Thymus (tissue), 11 donors: Measurements from ENCODE around the gene UQCRC2. TPM values are rescaled to one million over a fixed set of nuclear protein-coding genes. Genes with fewer than 3 reads are reported as not detected.

ENCODE experiments used
- DNase-seq, 9 donors: peaks; one replicate each; pipeline ENCODE4 v3.0.0-alpha.2; 2013; ENCODE audit warnings: low spot score in 9 of 9, low read depth in 6 of 9, missing footprints in 1 of 9
- H3K27ac ChIP-seq, 2 donors: one replicate each; pipeline ENCODE4 v1.5.1; 2013; ENCODE audit warnings: control low read depth in 1 of 2, low read depth in 1 of 2, low read length in 1 of 2, mild to moderate bottlenecking in 1 of 2, moderate library complexity in 1 of 2
- H3K27me3 ChIP-seq, 2 donors: one replicate each; pipeline ENCODE4 v1.5.1; 2013; ENCODE audit warnings: low read length in 1 of 2; ENCODE audit not compliant: control insufficient read depth in 2 of 2, insufficient read depth in 1 of 2
- H3K36me3 ChIP-seq, 2 donors: one replicate each; pipeline ENCODE4 v1.5.1; 2013; ENCODE audit warnings: low read length in 1 of 2, mild to moderate bottlenecking in 1 of 2, moderate library complexity in 1 of 2; ENCODE audit not compliant: control insufficient read depth in 2 of 2, insufficient read depth in 2 of 2
- H3K4me1 ChIP-seq, 2 donors: one replicate each; pipeline ENCODE4 v1.5.1; 2013; ENCODE audit warnings: low read length in 2 of 2; ENCODE audit not compliant: control insufficient read depth in 2 of 2, insufficient read depth in 2 of 2
- H3K4me3 ChIP-seq, 2 donors: one replicate each; pipeline ENCODE4 v1.5.1; 2013; ENCODE audit warnings: low read length in 2 of 2, control low read depth in 1 of 2, mild to moderate bottlenecking in 1 of 2
- H3K9me3 ChIP-seq, 2 donors: one replicate each; pipeline ENCODE4 v1.5.1; 2013; ENCODE audit warnings: low read length in 1 of 2, mild to moderate bottlenecking in 1 of 2; ENCODE audit not compliant: control insufficient read depth in 2 of 2, insufficient read depth in 1 of 2
- WGBS: extraction: QIAGEN DNeasy Blood & Tissue Kit; methylation state at CpG from one replicate; pipeline ENCODE4 v1.1.7; 2013; 5-methylcytosine and 5-hydroxymethylcytosine counted together
- polyA plus RNA-seq: library from polyadenylated mRNA; stranded (reverse); fragments of 200-250 nt; gene quantifications from one replicate; pipeline ENCODE4 v1.2.3, GENCODE V29; 2013
- total RNA-seq: library from RNA; stranded (reverse); fragments of 120-200 nt; gene quantifications from one replicate; pipeline ENCODE4 v1.2.4, GENCODE V29; 2013
- donor health status: healthy.

UQCRC2 gene
- total and polyA plus RNA-seq, 2 donors, result 146 to 227 TPM

- Histone ChIP-seq H3K9me3 (no peaks in the 10 kb centered on the region), H3K4me1 (peaks cover 0 to 3% of the 10 kb centered on the region in 2 donors), H3K36me3 (peaks cover 19 to 31% of the 10 kb centered on the region in 2 donors), H3K4me3 (no peak overlapping the region), H3K27ac (no peak overlapping the region), H3K27me3 (no peaks in the 10 kb centered on the region)
- DNase-seq, result no peak
- 98% methylated on average over 2 of the region's 2 CpGs for WGBS
Observed at GRCh38 chr16:21987498-21987897, 34.3 kb downstream of the UQCRC2 start.

GRCh38 chr16:21989133-21989532 lies 36.0 kb downstream of the UQCRC2 start:
- WGBS, result 94% methylated on average over 5 of the region's 5 CpGs
- peaks cover 15 to 19% of the 10 kb centered on the region in 2 donors for H3K36me3 ChIP-seq
- no peak for DNase-seq

GRCh38 chr16:21989751-21990150 lies 36.6 kb downstream of the UQCRC2 start:
- Histone ChIP-seq H3K36me3 (peaks cover 13 to 16% of the 10 kb centered on the region in 2 donors), H3K27ac (no peak overlapping the region), H3K27me3 (no peaks in the 10 kb centered on the region), H3K9me3 (no peaks in the 10 kb centered on the region), H3K4me1 (peaks cover 0 to 3% of the 10 kb centered on the region in 2 donors), H3K4me3 (no peak overlapping the region)
- WGBS, result 99% methylated on average over 2 of the region's 2 CpGs
- DNase-seq, result no peak

More at GRCh38 chr16:21989133-21989532, 36.0 kb downstream of the UQCRC2 start:
- no peak overlapping the region for H3K27ac ChIP-seq
- peaks cover 0 to 3% of the 10 kb centered on the region in 2 donors for H3K4me1 ChIP-seq
- no peak overlapping the region for H3K4me3 ChIP-seq
- no peaks in the 10 kb centered on the region for H3K9me3 ChIP-seq
- no peaks in the 10 kb centered on the region for H3K27me3 ChIP-seq

GRCh38 chr16:21990381-21990944 lies 37.3 kb downstream of the UQCRC2 start:
- Histone ChIP-seq H3K9me3 (no peaks in the 10 kb centered on the region), H3K4me1 (peaks cover 0 to 3% of the 10 kb centered on the region in 2 donors), H3K27me3 (no peaks in the 10 kb centered on the region), H3K36me3 (peaks cover 9 to 12% of the 10 kb centered on the region in 2 donors), H3K4me3 (no peak overlapping the region), H3K27ac (no peak overlapping the region)
- 88% methylated on average over 3 of the region's 3 CpGs for WGBS
- DNase-seq, result no peak

GRCh38 chr16:21991621-21992020 lies 38.5 kb downstream of the UQCRC2 start:
- no peaks in the 10 kb centered on the region for H3K27me3 ChIP-seq
- no peaks in the 10 kb centered on the region for H3K9me3 ChIP-seq
- H3K36me3 ChIP-seq, result peaks cover 0 to 3% of the 10 kb centered on the region in 2 donors
- no peak overlapping the region for H3K27ac ChIP-seq
- H3K4me3 ChIP-seq, result no peak overlapping the region
- H3K4me1 ChIP-seq, result peaks cover 0 to 3% of the 10 kb centered on the region in 2 donors
- WGBS, result 58% methylated on average over 6 of the region's 6 CpGs
- DNase-seq, result no peak

GRCh38 chr16:21994856-21995465 lies 41.8 kb downstream of the UQCRC2 start:
- no peaks in the 10 kb centered on the region for H3K9me3 ChIP-seq
- 90% methylated on average over 13 of the region's 13 CpGs for WGBS
- H3K4me1 ChIP-seq, result peaks cover 0 to 5% of the 10 kb centered on the region in 2 donors
- no peaks in the 10 kb centered on the region for H3K27me3 ChIP-seq
- H3K4me3 ChIP-seq, result no peak overlapping the region
- no peak overlapping the region for H3K27ac ChIP-seq
- DNase-seq, result no peak
- no peaks in the 10 kb centered on the region for H3K36me3 ChIP-seq

GRCh38 chr16:21996923-21997696 lies 43.9 kb downstream of the UQCRC2 start:
- DNase-seq, result no peak
- WGBS, result 94% methylated on average over 9 of the region's 9 CpGs
- no peak overlapping the region for H3K4me3 ChIP-seq
- peaks cover 2 to 3% of the 10 kb centered on the region in 2 donors for H3K4me1 ChIP-seq
- no peaks in the 10 kb centered on the region for H3K36me3 ChIP-seq
- H3K9me3 ChIP-seq, result no peaks in the 10 kb centered on the region
- no peaks in the 10 kb centered on the region for H3K27me3 ChIP-seq
- H3K27ac ChIP-seq, result no peak overlapping the region

- WGBS, result 96% methylated on average over 7 of the region's 7 CpGs
- no peak for DNase-seq
- Histone ChIP-seq H3K4me3 (no peak overlapping the region), H3K9me3 (no peaks in the 10 kb centered on the region), H3K36me3 (no peaks in the 10 kb centered on the region), H3K27ac (no peak overlapping the region), H3K27me3 (no peaks in the 10 kb centered on the region), H3K4me1 (peaks cover 2 to 3% of the 10 kb centered on the region in 2 donors)
Observed at GRCh38 chr16:21997697-21998480, 44.7 kb downstream of the UQCRC2 start.
